NCI-H510A treated with DMSO at 0.1 percent for 48 hours (cell line): ENCODE data around the gene SANBR.
"Not testable (repeated sequence)": the region's sequence is repeated elsewhere in the genome, so short reads cannot be mapped to it uniquely, and the experiment has no call there.

Experiments
- DNase-seq: peaks from one replicate; lab custom pipeline; 2025; lab: John Stamatoyannopoulos, UW

The SANBR gene

DNA sequence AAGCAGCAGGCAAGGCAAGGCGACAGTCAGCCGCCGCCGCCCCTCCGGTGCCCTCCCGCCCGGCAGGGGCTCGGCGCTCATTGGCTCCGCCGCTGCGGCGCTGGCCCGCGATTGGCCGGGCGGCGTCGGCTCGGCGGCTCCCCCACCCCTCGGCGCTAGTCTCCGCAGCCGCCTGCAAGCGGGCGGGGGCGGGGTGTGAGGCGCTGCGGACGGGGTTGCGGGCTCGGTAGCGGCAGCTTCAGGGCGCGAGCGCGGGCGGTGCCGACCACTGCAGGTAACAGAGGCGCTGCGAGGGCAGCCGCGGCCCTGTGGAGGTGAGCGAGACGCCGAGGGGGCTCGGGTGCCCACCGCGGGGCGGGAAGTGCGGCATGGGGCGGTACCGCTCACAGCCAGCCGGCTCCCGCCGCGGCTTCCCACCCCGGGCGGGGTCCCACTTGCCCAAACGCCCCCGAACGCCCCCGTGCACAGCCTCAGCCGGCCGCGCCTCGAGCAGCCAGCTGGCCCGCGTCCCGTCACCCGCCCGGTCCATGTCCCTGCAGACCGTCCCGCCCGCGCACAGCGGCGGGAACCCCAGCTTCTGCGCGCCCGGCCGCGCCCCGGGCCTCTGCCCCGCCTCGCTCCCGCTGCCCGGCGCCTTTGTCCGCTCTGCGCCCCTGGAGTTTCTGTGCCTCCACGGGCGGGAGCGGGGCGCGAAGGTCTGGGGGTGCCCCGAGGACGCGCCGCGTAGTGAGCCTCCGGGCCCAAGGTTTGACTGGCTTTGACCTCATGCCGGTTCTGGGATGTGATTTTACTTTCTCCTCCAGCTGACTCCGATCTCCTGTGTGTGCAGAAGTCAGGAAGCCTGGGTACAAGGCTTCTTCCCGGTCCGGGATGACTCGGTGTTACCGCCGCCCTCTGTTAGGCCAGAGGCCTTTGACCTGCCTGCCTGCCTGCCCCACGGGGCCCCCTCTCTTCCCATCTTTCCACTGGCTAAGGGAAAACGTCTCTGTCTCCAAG lies at the start of gene SANBR:
TSS of gene SANBR (plus strand) at position 158 of the 996 bp plus-strand sequence. CDS start 4,480 bp downstream, outside the sequence.
- peak; percentile 92 for DNase-seq

- no peak for DNase-seq
Observed at GRCh38 chr2:61015976-61016375, 49.7 kb upstream of the SANBR start.

DNA sequence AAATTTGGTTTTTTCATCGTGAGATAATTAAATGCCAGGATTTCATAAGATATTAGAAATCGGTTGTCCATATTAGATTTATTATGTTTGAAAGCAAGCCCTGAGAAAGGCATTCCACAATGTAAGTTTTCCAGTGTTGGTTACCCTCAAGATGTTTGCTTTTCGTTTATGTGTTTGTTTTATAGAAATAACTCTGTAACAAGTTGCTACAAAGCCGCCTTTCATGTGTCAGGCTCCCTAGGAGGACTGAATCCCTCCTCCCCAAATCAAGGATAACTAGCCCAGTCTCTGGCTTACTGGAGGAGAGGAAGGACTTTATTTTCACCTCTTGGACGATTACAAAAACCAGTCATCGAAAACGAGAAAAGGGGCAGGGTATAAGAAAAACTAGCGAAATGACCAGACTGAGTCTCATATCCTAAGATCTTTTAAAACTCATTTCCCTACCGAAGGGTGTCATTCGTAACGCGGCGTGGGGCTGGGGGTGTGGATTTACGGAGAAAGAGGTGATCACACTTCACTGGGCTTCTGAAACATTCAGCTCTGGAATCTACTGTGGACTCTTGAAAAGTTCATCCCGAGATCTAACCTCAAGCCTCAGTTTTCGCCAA lies 49.2 kb upstream of the SANBR start:
- DNase-seq: peak; percentile 34

DNA sequence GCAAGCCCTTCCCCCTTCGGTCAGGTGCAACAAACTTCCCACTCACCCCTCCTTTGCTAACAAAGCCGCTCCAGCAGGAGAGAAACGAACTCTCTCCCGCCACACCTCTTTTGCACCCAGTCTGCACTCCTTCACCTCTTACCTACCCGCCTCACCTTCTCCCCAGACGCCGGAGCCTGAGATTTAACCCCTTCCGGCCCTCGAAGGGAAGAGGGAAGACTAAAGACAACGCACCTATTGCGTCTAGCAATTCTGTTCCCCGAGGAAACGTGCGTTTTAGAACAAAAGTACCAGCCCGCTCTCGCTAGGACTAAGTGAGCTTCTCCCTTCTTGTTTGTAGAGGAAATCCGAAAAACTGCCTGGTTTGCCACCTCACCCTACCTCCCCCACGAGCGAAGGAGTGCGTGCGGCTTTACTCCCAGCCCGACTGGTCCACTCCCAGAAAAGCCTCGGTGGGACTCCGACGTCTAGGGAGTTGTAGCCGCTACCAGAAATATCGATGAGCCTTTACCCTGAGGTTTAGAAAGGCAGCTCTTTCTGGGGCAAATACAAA lies 48.6 kb upstream of the SANBR start:
- DNase-seq: peak; percentile 91

DNA sequence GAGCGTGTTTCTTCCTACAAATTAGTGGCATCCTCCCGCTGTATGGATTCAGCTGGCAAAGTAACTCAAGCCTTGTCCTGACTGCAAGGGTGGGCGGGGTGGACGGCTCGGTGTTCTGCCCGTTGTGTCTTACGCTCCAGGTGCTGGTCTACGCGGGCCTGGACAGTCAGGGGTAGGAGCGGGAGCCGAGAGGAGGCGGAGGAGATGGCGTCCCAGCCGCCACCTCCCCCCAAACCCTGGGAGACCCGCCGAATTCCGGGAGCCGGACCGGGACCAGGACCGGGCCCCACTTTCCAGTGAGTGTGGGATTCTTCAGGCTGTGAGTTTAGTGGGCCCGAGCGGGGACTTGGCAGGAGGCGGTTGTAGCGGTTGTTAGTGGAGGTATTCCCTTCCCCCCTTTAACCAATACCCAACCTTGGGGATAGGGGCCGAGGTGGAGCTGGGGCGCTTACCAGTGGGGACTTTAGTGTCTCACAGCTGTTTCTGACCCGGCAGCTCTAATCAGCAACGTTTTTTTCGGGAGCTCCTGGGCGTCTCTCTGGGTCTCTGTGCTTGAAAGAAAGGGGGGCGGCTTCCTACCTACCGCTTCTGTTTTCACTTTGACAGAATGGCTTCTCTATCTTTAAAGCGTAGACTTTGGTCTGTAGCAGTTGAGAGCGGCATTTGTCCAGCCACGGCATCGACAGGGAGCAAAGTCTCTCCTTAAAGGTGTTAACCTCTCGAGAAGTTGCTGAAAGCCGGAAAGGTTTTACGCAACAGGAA lies 47.9 kb upstream of the SANBR start, which contains the start of the genes PEX13 and PUS10:
TSS of gene PEX13 (plus strand) at position 165 of the 762 bp plus-strand sequence. CDS start at position 205, 40 bp downstream.
TSS of gene PUS10 (minus strand) at position 700 of the 762 bp plus-strand sequence. CDS start 6,365 bp downstream, outside the sequence.
- DNase-seq: peak; percentile 47

- DNase-seq: no peak
Observed at GRCh38 chr2:61018318-61018755, 47.3 kb upstream of the SANBR start.

DNA sequence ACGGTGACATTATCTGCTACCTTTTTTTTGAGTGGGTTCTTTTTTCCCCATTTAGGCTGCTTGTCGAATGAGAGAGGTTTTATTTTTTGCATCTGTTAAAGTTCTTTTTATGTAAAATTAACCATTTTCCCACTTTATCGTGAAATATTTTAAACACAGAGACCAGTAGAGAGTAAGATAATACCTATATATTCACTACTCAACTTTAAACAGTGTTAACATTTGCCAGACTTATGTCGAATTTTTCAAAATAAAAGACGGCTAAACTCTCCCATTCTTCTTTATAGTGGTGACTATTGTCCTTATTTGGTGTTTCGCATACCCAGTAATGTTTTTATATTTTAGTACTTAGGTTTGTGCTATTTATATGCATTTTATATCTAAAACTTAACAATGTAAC lies 46.9 kb upstream of the SANBR start:
- DNase-seq: no peak

DNA sequence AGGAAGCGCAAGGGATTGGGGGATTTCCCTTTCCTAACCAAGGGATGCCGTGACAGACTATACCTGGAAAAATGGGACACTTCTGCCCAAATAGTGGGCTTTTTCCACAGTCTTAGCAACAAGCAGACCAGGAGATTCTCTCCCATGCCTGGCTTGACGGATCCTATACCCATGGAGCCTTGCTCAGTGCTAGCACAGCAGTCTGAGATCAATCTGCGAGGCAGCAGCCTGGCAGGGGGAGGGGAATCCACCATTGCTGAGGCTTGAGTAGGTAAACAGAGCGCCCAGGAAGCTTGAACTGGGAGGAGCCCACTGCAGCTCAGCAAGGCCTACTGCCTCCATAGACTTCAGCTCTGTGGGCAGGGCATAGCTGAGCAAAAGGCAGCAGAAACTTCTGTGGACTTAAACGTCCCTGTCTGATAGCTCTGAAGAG lies 44.4 kb upstream of the SANBR start:
- no peak for DNase-seq

GRCh38 chr2:61023670-61024069 lies 42.0 kb upstream of the SANBR start:
- DNase-seq: no peak

DNA sequence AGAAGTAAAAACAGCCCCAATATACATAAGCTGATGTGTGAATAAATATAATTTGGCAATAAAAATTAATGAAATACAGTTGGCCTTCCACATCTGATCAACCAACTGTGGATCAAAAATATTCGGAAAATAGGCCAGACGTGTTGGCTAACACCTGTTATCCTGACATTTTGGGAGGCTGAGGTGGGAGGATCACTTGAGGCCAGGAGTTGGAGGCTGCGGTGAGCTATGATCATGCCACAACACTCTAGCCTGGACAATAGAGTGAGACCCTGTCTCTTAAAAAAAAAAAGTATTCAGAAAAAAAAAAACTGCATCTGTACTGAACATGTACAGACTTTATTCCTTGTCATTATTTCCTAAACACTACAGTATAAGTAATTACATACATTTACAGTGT lies 36.1 kb upstream of the SANBR start:
- no peak for DNase-seq

GRCh38 chr2:61034592-61034991 lies 31.1 kb upstream of the SANBR start:
- not testable (repeated sequence) for DNase-seq

GRCh38 chr2:61036643-61037042 lies 29.0 kb upstream of the SANBR start:
- DNase-seq: not testable (repeated sequence)

DNA sequence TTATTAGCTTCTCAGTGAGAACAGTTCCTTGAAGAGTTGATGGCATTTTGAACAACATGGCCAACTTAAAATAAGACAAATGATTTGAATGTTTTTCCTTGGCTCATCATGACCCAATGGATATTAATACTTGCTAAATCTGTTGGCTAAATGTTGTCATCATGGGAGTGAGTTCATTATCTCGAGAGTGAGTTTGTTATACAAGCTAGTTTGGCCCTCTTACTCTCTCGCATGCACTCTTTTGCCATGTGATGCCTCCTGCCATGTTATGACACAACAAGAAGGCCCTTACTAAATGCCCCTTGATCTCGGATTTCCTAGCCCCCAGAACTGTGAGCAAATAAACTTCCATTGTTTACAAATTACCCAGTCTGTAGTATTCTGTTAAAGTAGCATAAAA lies 22.9 kb upstream of the SANBR start:
- no peak for DNase-seq

GRCh38 chr2:61044636-61045035 lies 21.0 kb upstream of the SANBR start:
- no peak for DNase-seq

GRCh38 chr2:61045226-61045625 lies 20.4 kb upstream of the SANBR start:
- DNase-seq: no peak

GRCh38 chr2:61045999-61046398 lies 19.7 kb upstream of the SANBR start:
- DNase-seq: no peak

GRCh38 chr2:61055557-61055956 lies 10.1 kb upstream of the SANBR start:
- no peak for DNase-seq

DNA sequence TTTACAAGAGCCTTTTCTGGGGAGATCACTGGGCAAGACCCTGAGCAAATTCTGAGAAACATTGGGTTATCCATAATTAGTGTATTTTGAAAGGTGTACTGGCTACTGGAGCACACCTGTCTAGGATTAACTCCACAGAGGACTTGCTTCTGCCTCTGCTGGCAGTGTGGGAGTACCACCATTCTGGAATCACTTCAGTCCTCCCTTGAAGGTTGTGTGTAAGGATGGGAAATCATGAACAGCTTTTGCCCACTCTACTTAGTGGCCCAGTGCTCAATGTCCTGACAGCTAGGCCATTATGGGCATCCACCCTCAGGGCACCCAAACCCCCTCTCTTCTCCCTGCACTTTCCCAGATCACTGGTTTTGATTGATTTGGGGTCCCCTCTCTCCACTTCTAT lies 8.1 kb upstream of the SANBR start:
- DNase-seq: no peak

DNA sequence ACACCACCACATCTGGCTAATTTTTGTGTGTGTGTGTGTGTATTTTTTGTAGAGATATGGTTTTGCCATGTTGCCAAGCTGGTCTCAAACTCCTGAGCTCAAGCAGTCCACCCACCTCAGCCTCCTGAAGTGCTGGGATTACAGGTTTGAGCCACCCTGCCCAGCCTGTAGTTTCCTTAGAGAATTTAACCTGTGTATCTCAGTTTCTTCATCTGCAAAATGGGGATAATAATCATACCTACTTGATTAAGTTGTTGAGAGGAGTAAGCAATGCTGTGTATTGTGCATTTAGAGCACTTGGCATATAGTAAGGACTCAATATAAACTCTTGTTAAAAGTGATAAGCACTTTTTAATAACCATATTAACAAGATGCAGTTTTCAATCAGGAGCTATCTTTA lies 6.3 kb upstream of the SANBR start:
- DNase-seq: no peak

DNA sequence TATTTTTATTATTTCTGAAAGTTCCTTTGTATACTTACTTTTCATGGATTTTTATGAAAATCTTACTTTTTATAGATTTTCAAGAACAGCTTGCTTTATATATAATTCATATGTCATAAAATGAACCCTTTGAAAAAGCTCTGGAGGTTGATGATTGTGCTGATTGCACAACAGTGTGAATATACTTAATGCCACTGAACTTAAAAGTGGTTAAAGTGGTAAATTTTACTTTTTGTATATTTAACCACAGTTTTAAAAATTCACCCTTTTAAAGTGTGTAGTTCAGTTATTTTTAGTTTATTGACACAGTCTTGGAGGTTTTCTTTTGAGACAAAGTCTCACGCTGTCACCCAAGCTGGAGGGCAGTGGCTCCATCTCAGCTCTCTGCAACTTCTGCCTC lies 8.4 kb downstream of the SANBR start:
- no peak for DNase-seq

DNA sequence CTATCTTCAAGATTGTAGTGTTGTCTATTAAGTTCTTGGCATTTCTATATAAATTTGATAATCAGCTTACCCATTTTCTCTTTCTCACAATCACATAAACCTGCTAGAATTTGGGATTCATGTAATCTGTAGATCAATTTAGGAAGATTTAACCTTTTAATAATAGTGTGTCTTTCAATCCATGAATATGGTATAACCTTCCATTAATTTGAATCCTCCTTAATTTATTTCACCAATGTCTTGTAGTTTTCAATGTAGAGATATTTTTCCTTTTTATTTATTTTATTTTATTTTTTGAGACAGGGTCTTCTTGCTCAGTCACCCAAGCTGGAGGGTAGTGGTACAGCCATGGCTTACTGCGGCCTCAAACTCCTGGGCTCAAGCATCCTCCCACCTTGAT lies 20.2 kb downstream of the SANBR start:
- no peak for DNase-seq

DNA sequence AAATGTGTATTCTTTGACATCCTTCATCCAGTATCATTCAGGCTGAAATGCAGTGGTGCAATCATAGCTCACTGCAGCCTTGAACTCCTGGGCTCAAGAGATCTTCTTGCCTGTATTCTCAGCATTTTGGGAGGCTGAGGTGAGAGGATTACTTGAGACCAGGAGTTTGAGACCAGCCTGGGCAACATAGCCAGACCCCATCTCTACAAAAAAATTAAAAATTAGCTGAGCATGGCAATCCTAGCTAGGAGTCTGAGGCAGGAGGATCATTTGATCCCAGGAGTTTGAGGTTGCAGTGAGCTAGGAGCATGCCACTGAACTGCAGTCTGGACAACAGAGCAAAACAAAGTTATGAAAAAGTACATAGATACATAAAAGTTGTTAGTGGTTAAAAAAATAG lies 24.1 kb downstream of the SANBR start:
- no peak for DNase-seq
